Endothelial cell (in vitro differentiated cells): ENCODE results near the gene DYNC2I2. TPM values are rescaled to one million over a fixed set of nuclear protein-coding genes. Genes with fewer than 3 reads are reported as not detected.
"Not testable (repeated sequence)": the region's sequence is repeated elsewhere in the genome, so short reads cannot be mapped to it uniquely, and the experiment has no call there.

Source experiments
- DNase-seq: peaks from one replicate; pipeline ENCODE4 v3.0.0; 2021; ENCODE audit warnings: low spot score
- H3K27ac Mint-ChIP-seq: one replicate; pipeline ENCODE4 v1.8.0; 2021; ENCODE audit warnings: mixed read lengths, inconsistent platforms; ENCODE audit not compliant: unreplicated experiment
- H3K27me3 Mint-ChIP-seq: one replicate; pipeline ENCODE4 v1.8.0; 2021; ENCODE audit warnings: mild to moderate bottlenecking, moderate library complexity, mixed read lengths, inconsistent platforms; ENCODE audit not compliant: unreplicated experiment
- H3K36me3 Mint-ChIP-seq: one replicate; pipeline ENCODE4 v1.8.0; 2021; ENCODE audit warnings: mild to moderate bottlenecking, low read depth, mixed read lengths, inconsistent platforms; ENCODE audit not compliant: unreplicated experiment
- H3K4me1 Mint-ChIP-seq: one replicate; pipeline ENCODE4 v1.8.0; 2021; ENCODE audit warnings: mild to moderate bottlenecking, mixed read lengths, inconsistent platforms; ENCODE audit not compliant: unreplicated experiment
- H3K4me3 Mint-ChIP-seq: one replicate; pipeline ENCODE4 v1.8.0; 2021; ENCODE audit warnings: mild to moderate bottlenecking, mixed read lengths, inconsistent platforms; ENCODE audit not compliant: unreplicated experiment
- H3K9me3 Mint-ChIP-seq: one replicate; pipeline ENCODE4 v1.8.0; 2021; ENCODE audit warnings: mixed read lengths, inconsistent platforms; ENCODE audit not compliant: unreplicated experiment
- CTCF ChIP-seq: fragments of 200-600 bp; sonication (generic); IDR thresholded peaks from one replicate; pipeline ENCODE4 v1.5.0; 2021; ENCODE audit warnings: antibody characterized with exemption; ENCODE audit not compliant: unreplicated experiment
- total RNA-seq: library from RNA; stranded (reverse); fragmentation: NEBNext Ultra II Directional; extraction: Animal tissue kit (Norgen Biotek cat#: 25700); gene quantifications from one replicate; pipeline ENCODE4 v1.2.1, GENCODE V29; 2021; ENCODE audit not compliant: unreplicated experiment

Gene DYNC2I2
- total RNA-seq, 1 donor from 2014 or later: 35.4 TPM

- no peaks in the 10 kb centered on the region for H3K27me3 Mint-ChIP-seq
- no peak overlapping the region for H3K4me3 Mint-ChIP-seq
- DNase-seq: no peak
- no peaks in the 10 kb centered on the region for H3K9me3 Mint-ChIP-seq
- no peaks in the 10 kb centered on the region for H3K4me1 Mint-ChIP-seq
- no peak for TF ChIP-seq CTCF
- no peak overlapping the region for H3K27ac Mint-ChIP-seq
- H3K36me3 Mint-ChIP-seq: peaks cover 74% of the 10 kb centered on the region
Measured at GRCh38 chr9:128587453-128587852, 69.2 kb downstream of the DYNC2I2 start.

- H3K36me3 Mint-ChIP-seq: peaks cover 74% of the 10 kb centered on the region
- not testable (repeated sequence) for H3K9me3 Mint-ChIP-seq, H3K4me1 Mint-ChIP-seq, H3K4me3 Mint-ChIP-seq, H3K27me3 Mint-ChIP-seq, DNase-seq
- H3K27ac Mint-ChIP-seq: peak overlapping the region; percentile 48
Measured at GRCh38 chr9:128586934-128587333, 69.7 kb downstream of the DYNC2I2 start.

- H3K9me3 Mint-ChIP-seq, H3K4me1 Mint-ChIP-seq, H3K27ac Mint-ChIP-seq, DNase-seq, H3K27me3 Mint-ChIP-seq: not testable (repeated sequence)
- Mint-ChIP-seq H3K36me3 (peaks cover 75% of the 10 kb centered on the region), H3K4me3 (peak overlapping the region; percentile 21)
Measured at GRCh38 chr9:128585155-128585554, 71.5 kb downstream of the DYNC2I2 start.

Other genes starting within 250 kb of the DYNC2I2 start
- gene CERCAM, start 236.0 kb downstream of the DYNC2I2 start, total RNA-seq: 27.9 TPM
- 83.8 TPM for gene ODF2, start 200.8 kb downstream of the DYNC2I2 start, total RNA-seq
- 17.5 TPM for gene GLE1, start 152.1 kb downstream of the DYNC2I2 start, total RNA-seq
- 810 TPM for gene SPTAN1, start 104.3 kb downstream of the DYNC2I2 start, total RNA-seq
- gene SET, start 32.4 kb upstream of the DYNC2I2 start, total RNA-seq: 420 TPM
- 14.7 TPM for gene PKN3, start 45.7 kb upstream of the DYNC2I2 start, total RNA-seq
- gene ZDHHC12, start 67.3 kb upstream of the DYNC2I2 start, total RNA-seq: 42.1 TPM
- gene ZER1, start 115.1 kb upstream of the DYNC2I2 start, total RNA-seq: 29.2 TPM
- 58.8 TPM for gene TBC1D13, start 130.4 kb upstream of the DYNC2I2 start, total RNA-seq
- gene ENDOG, start 161.7 kb upstream of the DYNC2I2 start, total RNA-seq: 8.1 TPM
- 62.1 TPM for gene SPOUT1, start 172.9 kb upstream of the DYNC2I2 start, total RNA-seq
- 3.3 TPM for gene KYAT1, start 225.1 kb upstream of the DYNC2I2 start, total RNA-seq
- gene LRRC8A, start 225.3 kb upstream of the DYNC2I2 start, total RNA-seq: 54.3 TPM